ENCODE data around the gene ACTL10.

- TF ChIP-seq MYC (IDR thresholded peaks at IDR 0.05; ENCODE audit: low read depth, low read length), result no peak
- TF ChIP-seq POLR2A (IDR thresholded peaks at IDR 0.05; ENCODE audit: extremely low read depth, insufficient read length), result no peak
- TF ChIP-seq, protein P1, sequence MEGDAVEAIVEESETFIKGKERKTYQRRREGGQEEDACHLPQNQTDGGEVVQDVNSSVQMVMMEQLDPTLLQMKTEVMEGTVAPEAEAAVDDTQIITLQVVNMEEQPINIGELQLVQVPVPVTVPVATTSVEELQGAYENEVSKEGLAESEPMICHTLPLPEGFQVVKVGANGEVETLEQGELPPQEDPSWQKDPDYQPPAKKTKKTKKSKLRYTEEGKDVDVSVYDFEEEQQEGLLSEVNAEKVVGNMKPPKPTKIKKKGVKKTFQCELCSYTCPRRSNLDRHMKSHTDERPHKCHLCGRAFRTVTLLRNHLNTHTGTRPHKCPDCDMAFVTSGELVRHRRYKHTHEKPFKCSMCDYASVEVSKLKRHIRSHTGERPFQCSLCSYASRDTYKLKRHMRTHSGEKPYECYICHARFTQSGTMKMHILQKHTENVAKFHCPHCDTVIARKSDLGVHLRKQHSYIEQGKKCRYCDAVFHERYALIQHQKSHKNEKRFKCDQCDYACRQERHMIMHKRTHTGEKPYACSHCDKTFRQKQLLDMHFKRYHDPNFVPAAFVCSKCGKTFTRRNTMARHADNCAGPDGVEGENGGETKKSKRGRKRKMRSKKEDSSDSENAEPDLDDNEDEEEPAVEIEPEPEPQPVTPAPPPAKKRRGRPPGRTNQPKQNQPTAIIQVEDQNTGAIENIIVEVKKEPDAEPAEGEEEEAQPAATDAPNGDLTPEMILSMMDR (IDR thresholded peaks at IDR 0.05; ENCODE audit: low read depth, low read length), result no peak
- no peak for TF ChIP-seq MAX (IDR thresholded peaks at IDR 0.05; ENCODE audit: low read depth, low read length)
Observed at GRCh38 chr20:33646191-33646590, 20.6 kb upstream of the ACTL10 start.

All from NB4 (cell line).